NCI-H2227 treated with DMSO at 0.1 percent for 48 hours (cell line): ENCODE measurements around the gene CFLAR.

Experiments used
- DNase-seq: peaks from one replicate; lab custom pipeline; 2025; lab: John Stamatoyannopoulos, UW

CFLAR gene

DNA sequence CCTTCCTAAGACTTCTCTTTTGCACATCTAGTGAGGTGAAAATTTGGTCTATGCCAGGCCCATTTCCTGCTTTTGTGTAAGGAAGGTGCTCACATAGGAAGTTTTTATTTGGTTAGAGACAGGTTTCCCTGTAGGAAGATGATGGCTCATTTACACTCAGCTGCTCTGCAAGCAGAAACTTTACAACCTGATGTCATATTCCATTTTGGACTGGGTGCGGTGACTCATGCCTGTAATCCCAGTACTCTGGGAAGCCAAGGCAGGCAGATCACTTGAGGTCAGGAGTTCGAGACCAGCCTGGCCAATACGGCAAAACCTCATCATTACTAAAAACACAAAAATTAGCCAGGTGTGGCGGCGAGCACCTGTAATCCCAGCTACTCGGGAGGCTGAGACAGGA, 102.8 kb downstream of the CFLAR start:
- no peak for DNase-seq

DNA sequence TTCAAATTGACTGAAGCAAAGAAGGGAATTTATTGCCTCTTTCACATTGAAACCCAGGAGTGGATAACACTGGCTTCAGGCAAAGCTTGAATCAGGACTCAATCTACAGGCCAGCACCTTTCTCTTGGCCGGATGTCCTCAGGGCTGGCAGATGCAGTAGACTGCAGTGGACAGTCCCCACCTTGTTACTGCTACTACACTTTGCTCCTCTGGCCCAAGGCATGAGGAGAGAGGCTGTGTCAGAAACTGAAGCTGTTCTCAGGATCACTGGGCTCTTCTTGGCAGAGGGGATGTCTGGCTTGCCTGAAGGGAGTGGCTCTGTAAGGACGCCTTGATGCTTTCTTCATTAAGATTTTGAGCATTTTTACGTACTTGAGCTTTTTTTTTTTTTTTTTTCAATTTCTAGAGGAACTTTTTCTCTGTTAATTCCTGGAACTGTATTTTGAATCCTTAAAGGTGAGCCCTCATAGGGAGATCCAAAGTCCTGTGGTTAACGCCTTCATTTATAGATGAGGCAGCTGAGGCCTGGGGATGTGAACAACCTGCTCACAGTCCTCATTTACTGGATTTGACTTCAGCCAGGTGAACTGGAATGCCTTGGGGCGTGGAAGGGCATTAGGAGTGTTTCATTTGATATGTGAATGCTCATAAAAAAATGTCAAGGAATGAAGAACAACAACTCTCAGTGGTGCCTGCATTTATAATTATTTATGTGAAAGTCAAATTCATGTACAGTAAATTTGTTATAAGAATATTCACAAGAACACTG, 103.5 kb downstream of the CFLAR start:
- DNase-seq = no peak

DNA sequence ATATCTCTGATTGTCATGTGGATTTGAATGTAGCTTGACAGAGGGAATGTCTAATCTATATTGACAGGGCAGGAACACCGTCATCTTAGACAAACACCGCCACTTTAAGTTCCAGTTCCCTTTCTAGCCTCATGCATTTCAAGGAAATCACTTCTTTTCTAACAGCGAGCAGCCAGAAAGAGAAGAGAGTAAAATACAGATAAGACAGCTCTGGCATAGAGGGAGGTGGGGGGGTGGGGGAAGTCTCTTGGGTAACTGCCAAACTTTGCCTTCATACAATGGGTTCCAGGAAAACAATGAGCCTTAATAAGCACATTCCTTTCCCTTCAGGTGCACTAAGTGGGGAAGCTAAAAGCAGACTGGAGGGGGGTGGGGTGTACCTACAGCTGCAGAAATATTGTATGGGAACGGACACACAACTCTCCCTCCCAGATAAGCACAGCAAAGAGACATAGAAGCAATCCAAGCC, 104.2 kb downstream of the CFLAR start:
- peak; percentile 49 for DNase-seq

DNA sequence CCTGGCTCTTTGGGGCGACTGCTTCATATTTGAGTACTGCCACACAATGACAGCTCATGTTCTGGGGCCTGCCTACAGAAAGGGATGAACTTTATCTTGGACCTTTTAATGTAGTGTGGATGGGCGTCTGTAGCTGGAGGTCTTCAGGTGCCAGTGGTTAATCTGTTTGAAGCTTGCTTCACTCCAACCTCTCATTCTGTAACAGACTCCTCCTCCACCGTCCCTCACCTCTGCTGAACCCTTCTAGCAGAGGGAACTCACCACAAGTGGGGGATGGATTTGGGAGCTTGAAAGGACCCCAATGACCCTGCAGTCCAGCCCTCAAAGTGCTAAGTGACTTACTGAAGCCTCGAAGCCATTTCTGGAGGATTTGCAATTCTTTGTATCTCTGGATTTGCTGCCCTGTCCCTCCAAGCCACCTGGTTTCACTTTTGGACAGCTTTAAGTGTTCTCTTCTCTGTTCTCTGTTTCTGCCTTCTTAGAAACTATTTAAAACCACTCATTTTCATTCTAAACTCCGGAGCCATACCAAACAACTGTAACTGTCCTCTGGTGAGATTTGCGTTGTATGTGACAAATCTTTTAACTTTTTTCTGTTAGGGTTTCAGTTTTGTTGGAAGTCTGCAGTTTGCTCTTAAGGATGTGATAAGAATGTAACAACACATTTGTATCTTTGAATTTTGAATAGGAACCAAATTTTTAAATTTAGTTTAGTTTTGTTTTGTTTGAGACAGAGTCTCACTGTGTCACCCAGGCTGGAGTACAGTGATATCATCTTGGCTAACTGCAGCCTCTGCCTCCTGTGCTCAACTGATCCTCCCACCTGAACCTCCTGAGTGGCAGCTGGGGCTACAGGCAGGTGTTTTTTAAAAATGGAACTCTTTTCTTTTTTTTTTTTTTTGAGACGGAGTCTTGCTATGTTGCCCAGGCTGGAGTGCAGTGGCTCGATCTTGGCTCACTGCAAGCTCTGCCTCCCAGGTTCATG, 107.4 kb downstream of the CFLAR start:
- no peak for DNase-seq
